SH-SY5Y (cell line): ENCODE data around the gene EFEMP2.

Experiments used
- GATA2 ChIP-seq: IDR thresholded peaks from 2 replicates; pipeline ENCODE4 v1.6.1; 2011; ENCODE audit warnings: mild to moderate bottlenecking, low read depth, low read length
- GATA3 ChIP-seq: IDR thresholded peaks from 2 replicates; pipeline ENCODE4 v1.6.1; 2011; ENCODE audit warnings: low read depth, mild to moderate bottlenecking, low read length, moderate library complexity

DNA sequence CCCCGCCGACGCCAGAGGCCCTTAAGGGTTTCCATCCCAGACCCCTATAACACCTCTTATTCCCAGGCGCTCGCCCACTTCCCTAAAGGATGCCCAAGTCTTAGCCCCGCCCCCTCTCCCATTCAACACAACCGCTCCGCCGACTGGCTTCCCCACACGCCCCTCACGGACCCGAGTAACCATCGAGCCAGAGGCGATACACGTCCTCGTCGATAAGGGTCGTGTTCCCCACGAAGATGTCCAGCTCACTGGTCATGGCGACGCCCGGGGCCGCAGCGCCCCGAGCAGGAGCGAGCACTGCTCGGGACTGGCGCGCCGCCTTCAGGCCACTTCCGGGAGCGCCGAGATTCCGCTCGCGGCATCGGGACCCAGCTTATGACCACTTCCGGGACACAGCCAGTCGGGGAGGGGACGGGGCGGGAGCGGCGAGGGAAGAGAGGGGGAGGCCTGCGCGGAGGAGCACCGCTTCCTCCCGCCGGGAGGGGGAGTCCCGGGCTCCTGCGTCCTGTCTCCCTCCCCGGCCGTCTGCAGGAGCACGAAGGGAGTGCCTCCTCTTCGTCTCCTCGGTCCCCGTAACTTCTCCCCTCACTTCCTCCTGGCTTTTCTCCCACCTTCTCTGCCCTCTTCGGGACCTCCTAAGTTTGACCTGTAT, 15.7 kb upstream of the EFEMP2 start, which contains the start of gene FIBP:
- TF ChIP-seq GATA2 (no peak; the same call in 1 of the 2 replicates), GATA3 (no peak)
